Hepatocyte (in vitro differentiated cells): ENCODE results near the gene FERMT2. TPM values are rescaled to one million over a fixed set of nuclear protein-coding genes. Genes with fewer than 3 reads are reported as not detected.

Experiments
- DNase-seq: peaks from one replicate; pipeline ENCODE4 v3.0.0-alpha.2; 2016; ENCODE audit warnings: low spot score
- H2AFZ ChIP-seq: fragments of 200-600 bp; sonication (generic); 2 replicates; pipeline ENCODE4 v1.6.0; 2016; ENCODE audit warnings: antibody characterized with exemption, mild to moderate bottlenecking
- H3K27ac ChIP-seq: fragments of 200-600 bp; sonication (generic); 2 replicates; pipeline ENCODE4 v1.5.1; 2016; ENCODE audit warnings: mild to moderate bottlenecking
- H3K27me3 ChIP-seq: fragments of 200-600 bp; sonication (generic); 2 replicates; pipeline ENCODE4 v1.6.1; 2016
- H3K36me3 ChIP-seq: fragments of 200-600 bp; sonication (generic); replicated peaks from 2 replicates; pipeline ENCODE4 v1.5.1; 2016; ENCODE audit warnings: low read depth; ENCODE audit not compliant: insufficient read depth
- H3K4me1 ChIP-seq: fragments of 200-600 bp; sonication (generic); 2 replicates; pipeline ENCODE4 v1.5.1; 2016; ENCODE audit warnings: mild to moderate bottlenecking, moderate library complexity; ENCODE audit not compliant: insufficient read depth
- H3K4me2 ChIP-seq: fragments of 200-600 bp; sonication (generic); 2 replicates; pipeline ENCODE4 v1.6.0; 2016
- H3K4me3 ChIP-seq: fragments of 200-600 bp; sonication (generic); 2 replicates; pipeline ENCODE4 v1.5.1; 2016; ENCODE audit warnings: mild to moderate bottlenecking
- H3K79me2 ChIP-seq: fragments of 200-600 bp; sonication (generic); 2 replicates; pipeline ENCODE4 v1.6.0; 2017; ENCODE audit warnings: mild to moderate bottlenecking
- H3K9me2 ChIP-seq: fragments of 200-600 bp; sonication (generic); replicated peaks from 2 replicates; pipeline ENCODE4 v1.6.0; 2017; ENCODE audit warnings: mild to moderate bottlenecking; ENCODE audit not compliant: insufficient read depth
- H3K9me3 ChIP-seq: fragments of 200-600 bp; sonication (generic); 2 replicates; pipeline ENCODE4 v1.5.1; 2016; ENCODE audit warnings: low read depth, mild to moderate bottlenecking
- H4K20me1 ChIP-seq: fragments of 200-600 bp; sonication (generic); 2 replicates; pipeline ENCODE4 v1.6.0; 2016; ENCODE audit warnings: mild to moderate bottlenecking; ENCODE audit not compliant: insufficient read depth, poor library complexity, severe bottlenecking
- CTCF ChIP-seq: fragments of 200-600 bp; sonication (generic); IDR thresholded peaks from 2 replicates; pipeline ENCODE4 v1.5.1; 2016; ENCODE audit warnings: antibody characterized with exemption, mild to moderate bottlenecking; ENCODE audit not compliant: poor library complexity
- EZH2 ChIP-seq: fragments of 200-600 bp; sonication (generic); IDR thresholded peaks from 2 replicates; pipeline ENCODE4 v1.6.1; 2016; ENCODE audit warnings: antibody characterized with exemption, mild to moderate bottlenecking, borderline replicate concordance
- EZH2phosphoT487 ChIP-seq: fragments of 200-600 bp; sonication (generic); IDR thresholded peaks from one replicate; pipeline ENCODE4 v1.6.1; 2018; ENCODE audit warnings: antibody characterized with exemption, mild to moderate bottlenecking, low read depth, moderate library complexity; ENCODE audit not compliant: unreplicated experiment, severe bottlenecking
- WGBS: methylation state at CpG from one replicate; pipeline ENCODE4 v1.1.6; 2016; ENCODE audit warnings: low lambda C conversion rate; ENCODE audit errors: missing lambda C conversion rate; 5-methylcytosine and 5-hydroxymethylcytosine counted together
- polyA plus RNA-seq: library from polyadenylated mRNA; unstranded; fragments of >200 nt; fragmentation: Nextera tagmentation; extraction: Ambion mirVana; gene quantifications from 2 replicates; pipeline ENCODE4 v1.2.1, GENCODE V29; 2016
- total RNA-seq: library from RNA; depleted of rRNA; stranded (reverse); fragments of >200 nt; gene quantifications from 2 replicates; pipeline ENCODE4 v1.2.3, GENCODE V29; 2014

Gene FERMT2
- total and polyA plus RNA-seq, 2 experiments from 2014 or later: 38.6 to 95.4 TPM

GRCh38 chr14:52836063-52836462 is 114.8 kb downstream of the FERMT2 start:
- Histone ChIP-seq H3K79me2 (no peaks in the 10 kb centered on the region), H3K27me3 (no peaks in the 10 kb centered on the region), H3K27ac (no peak overlapping the region), H2AFZ (no peak overlapping the region), H3K4me3 (no peak overlapping the region), H3K36me3 (no peaks in the 10 kb centered on the region), H3K4me2 (no peak overlapping the region), H3K9me3 (no peaks in the 10 kb centered on the region), H3K4me1 (peaks cover 7% of the 10 kb centered on the region), H3K9me2 (no peaks in the 10 kb centered on the region), H4K20me1 (no peaks in the 10 kb centered on the region)
- TF ChIP-seq EZH2phosphoT487: no peak
- TF ChIP-seq CTCF: no peak
- TF ChIP-seq EZH2: no peak
- DNase-seq: no peak
- 84% methylated on average over 9 of the region's 9 CpGs for WGBS

GRCh38 chr14:52835122-52835903 is 115.5 kb downstream of the FERMT2 start:
- no peaks in the 10 kb centered on the region for H3K9me2 ChIP-seq
- DNase-seq: peak; percentile 27
- no peaks in the 10 kb centered on the region for H3K9me3 ChIP-seq
- H3K4me3 ChIP-seq: no peak overlapping the region
- no peak overlapping the region for H2AFZ ChIP-seq
- no peaks in the 10 kb centered on the region for H4K20me1 ChIP-seq
- peak overlapping the region; percentile 9 for H3K4me2 ChIP-seq
- 51% methylated on average over 12 of the region's 12 CpGs for WGBS
- no peaks in the 10 kb centered on the region for H3K79me2 ChIP-seq
- TF ChIP-seq CTCF (no peak), EZH2phosphoT487 (no peak), EZH2 (no peak)
- peaks cover 7% of the 10 kb centered on the region for H3K4me1 ChIP-seq
- H3K36me3 ChIP-seq: no peaks in the 10 kb centered on the region
- no peaks in the 10 kb centered on the region for H3K27me3 ChIP-seq
- peak overlapping the region; percentile 12 for H3K27ac ChIP-seq

- 57% methylated on average over 1 of the region's 1 CpG for WGBS
- Histone ChIP-seq H3K4me1 (peaks cover 7% of the 10 kb centered on the region), H3K9me3 (no peaks in the 10 kb centered on the region), H3K36me3 (no peaks in the 10 kb centered on the region), H3K9me2 (no peaks in the 10 kb centered on the region), H3K4me2 (no peak overlapping the region), H3K79me2 (no peaks in the 10 kb centered on the region), H3K4me3 (no peak overlapping the region), H3K27me3 (no peaks in the 10 kb centered on the region), H2AFZ (no peak overlapping the region), H4K20me1 (no peaks in the 10 kb centered on the region), H3K27ac (no peak overlapping the region)
- TF ChIP-seq EZH2phosphoT487: no peak
- TF ChIP-seq EZH2: no peak
- no peak for TF ChIP-seq CTCF
- peak; percentile 20 for DNase-seq
These were observed 116.4 kb downstream of the FERMT2 start for GRCh38 chr14:52834440-52834842.
